Activated effector memory CD4-positive, alpha-beta T cell treated with Interleukin-2 at 50 U/mL for 16 hours (primary cell): Measurements from ENCODE around the gene IL26.
A peak's percentile ranks its signal among the peaks of the same experiment; 100 is the strongest.
"Not testable (repeated sequence)": the region's sequence is repeated elsewhere in the genome, so short reads cannot be mapped to it uniquely, and the experiment has no call there.

Experiments used
- DNase-seq: peaks from one replicate; pipeline ENCODE4 v3.0.0-alpha.2; 2020

The IL26 gene

DNA sequence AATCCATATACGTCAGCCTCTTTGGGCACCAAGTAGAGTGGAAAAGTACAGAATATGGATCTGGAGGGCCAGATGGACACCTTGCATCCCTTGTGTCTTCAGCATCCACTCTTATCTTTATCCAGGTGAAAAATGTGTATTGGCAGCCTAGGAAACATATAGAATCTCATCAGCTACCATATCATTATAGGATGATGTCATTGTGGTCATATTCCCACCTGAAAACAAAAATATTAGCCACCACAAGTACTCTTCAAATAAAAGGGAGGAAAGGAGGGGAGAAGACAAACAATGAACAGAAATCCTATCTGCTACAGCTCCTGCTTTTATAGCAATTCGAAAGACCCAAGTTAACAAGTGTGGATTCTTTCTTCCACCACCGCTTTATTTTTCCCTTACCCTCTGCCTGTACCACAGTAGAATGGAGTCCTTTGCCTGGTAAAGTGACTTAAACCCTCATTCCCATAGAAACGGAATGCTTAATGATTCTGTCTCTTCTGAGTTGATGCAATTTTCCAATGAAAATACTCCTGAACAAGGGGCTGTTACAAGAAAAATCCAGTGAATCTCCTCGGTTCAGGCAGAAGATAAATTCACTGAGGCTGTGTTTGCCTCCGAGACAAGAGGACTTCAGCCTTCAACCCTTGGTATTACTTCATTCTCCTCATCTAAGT lies 13.8 kb upstream of the IL26 start:
- DNase-seq: no peak

DNA sequence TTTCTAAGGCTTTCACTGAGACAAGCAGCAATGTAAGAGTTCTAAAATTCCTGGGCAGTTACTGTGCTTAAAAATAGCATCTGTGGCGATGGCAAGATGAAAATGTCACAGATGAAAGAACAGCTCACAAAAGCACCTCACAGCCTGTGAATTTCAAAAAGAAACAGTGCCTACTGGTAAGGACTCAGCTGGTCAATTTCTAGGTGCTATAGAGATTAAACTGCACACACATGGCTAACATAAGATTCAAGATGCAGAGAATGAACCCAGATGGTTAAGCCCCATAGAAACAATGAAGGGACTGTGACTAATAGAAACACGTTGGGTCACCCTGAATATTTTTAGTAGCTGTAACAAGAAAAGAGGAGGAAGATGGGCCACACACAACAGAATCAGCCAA lies 12.0 kb upstream of the IL26 start:
- no peak for DNase-seq

DNA sequence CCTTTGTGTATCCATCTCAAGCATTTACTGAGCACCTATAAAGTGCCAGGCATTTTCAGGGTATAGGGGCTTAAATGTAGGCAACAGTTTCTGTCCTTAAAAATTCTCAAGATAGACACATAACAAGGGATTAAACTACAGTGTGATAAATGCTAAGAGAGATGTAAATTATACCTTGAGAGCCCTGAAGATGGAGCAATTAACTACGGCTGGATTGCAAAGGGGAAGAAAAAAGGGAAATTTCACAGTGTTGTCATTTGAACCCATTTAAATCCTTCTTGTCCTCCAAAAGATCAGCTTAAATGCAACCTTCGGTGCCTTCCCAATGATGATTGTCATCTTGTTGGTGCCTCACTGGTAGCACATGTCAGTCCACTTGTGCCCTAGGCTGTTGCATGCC lies 11.5 kb upstream of the IL26 start:
- no peak for DNase-seq

DNA sequence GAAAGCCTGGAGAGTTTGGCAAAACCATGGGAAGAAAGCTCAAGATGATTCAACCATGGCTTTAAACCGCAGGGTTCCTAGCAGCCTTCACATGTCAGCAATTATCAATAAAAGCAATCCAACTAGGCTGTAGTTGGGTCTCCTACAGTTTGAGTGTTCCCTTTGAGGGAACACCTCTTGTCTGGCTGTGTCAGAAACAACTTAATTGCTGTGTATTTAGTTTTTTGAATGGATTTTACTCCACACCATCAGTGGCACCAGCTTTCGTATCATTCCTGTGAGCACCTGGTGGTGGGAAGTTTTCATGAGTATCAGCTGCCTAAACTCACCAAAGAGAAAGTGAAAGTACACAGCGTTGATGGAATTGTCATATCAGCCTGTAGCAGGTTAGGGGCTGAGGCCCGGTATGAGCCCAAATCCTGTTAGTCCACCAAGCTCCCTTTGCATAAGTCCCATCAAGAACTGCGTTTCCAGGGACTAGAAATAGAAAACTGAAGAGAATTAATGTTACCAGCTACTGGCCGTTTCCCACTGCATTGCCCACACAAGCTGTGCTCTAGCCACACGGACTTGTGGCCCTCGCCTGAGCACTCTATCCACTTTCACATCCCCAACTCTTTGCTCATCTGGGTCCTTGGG lies 10.9 kb upstream of the IL26 start:
- peak; percentile 16 for DNase-seq

DNA sequence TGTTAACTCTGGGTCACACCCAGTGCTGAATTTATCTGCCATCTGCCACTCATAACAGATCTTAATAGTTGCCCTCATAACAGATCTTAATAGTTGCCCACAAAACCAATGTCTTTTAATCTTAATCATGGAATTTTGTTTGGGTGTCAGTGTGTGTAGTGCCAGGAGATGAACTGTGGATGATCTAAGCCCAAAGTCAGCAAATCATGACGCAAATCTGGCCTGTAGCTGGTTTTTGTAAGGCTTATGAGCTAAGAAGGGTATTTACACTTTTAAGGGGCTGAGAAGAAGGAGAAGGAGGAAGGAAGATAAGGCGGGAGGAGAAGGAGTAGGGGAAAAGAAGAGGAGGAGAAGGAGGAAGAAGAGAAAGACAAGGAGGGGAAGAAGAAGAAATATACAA lies 10.0 kb upstream of the IL26 start:
- no peak for DNase-seq

DNA sequence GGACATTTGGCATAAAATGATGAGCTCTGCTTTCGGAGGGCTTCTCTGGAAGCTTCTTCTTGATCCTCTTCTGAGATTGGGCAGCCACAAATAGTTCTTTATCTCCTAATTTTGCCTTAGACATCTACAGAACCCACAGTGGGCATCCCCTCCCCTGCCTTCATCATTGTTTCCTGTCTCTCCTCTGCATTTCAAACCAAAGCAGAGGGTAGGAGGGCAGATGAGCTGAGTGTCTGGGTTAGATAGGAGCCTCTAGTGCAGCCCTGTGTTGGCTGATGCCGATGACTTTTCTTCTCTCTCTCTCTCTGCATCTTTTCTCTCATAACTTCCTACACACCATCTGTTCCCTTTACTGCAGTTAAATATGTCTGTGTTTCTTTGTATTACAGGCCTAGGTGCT lies 8.5 kb upstream of the IL26 start:
- no peak for DNase-seq

DNA sequence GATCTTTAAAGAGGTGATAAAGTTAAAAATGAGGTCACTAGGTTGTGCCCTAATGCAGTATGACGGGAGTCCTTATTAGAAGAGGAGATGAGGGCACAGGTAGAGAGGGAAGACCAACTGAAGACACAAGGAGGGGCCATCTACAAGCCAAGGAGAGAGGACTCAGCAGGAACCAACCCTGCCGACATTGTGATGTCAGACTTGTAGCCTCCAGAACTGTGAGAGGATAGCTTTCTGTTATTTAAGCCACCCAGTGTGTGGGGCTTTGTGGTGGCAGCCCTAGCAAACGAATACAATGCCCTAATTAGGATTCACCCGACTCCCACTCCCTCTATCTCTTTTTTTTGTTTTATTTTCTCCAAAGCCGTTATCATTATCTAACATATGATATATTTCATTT lies 7.9 kb upstream of the IL26 start:
- no peak for DNase-seq

DNA sequence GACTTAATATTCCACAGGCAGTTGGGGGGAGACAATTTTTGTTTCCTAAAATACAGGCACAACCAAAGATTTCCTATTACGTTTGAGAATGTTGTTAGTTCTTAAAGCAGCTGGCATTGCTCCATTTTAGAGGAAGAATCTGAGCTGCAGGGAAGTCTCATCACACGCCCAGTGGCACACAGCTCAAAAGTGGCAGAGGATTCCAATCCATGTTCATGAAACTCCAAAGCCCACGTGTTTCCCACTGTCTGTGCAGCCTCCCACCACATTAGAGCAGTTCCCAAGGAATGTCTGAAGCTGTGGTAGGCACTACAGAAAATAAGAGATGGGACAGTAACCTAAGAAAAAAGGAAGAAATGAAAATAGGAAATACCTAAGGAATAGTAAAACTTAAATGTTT lies 6.1 kb upstream of the IL26 start:
- no peak for DNase-seq

DNA sequence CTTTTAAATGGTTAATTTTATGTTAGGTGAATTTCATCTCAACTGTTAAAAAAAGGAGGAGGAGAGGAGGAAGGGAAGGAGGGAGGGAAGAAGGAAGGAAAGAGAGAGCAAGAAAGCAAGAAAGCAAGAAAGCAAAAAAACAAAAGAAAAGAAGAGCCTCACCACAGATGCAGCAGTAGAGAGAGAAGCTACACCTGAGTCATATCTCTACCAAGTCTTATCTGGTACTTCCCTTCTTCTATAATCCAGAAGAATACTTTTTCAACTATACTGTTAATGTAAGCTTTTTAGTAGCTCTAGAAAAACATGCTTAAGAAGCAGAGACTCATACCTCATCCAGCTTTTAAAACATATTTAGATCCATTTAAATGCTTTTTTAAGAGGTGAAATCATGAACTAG lies 5.6 kb upstream of the IL26 start:
- no peak for DNase-seq

DNA sequence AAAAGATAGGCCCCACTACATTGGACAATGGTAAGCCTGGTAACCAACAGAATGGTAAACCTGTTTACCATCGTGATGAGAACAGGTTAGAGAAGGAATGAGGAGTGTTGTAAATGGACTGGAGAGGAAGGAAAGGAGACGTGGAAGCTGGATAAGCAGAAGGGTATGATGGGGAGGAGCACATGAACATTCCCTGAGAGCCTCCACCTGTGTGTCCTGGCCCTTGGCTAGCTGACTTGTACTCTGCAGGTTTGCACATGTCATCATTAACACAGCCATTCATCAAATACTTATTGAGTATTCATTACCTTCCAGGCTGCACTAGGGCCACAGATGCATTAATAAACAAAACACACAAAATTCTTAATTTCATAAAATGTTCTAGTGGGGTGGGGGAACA lies 4.3 kb upstream of the IL26 start:
- no peak for DNase-seq

DNA sequence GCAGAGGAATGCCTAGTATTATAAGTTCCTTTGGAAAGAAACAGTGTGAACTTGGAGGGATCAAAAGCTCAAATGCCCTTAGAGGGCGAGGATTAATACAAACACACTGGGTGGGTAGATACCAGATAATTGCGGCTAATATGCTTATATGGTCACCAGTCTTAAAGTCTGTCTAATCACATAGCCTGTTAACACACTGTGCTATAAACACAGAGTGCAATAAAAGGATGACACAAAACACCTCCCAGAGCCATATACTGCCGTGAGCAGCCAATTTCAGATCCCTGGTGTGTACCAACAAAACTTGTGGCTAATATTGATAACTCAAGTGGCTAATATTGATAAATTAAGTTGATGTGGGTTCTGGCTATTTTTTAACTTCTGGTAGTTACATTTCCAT lies 1.7 kb upstream of the IL26 start:
- DNase-seq: no peak

DNA sequence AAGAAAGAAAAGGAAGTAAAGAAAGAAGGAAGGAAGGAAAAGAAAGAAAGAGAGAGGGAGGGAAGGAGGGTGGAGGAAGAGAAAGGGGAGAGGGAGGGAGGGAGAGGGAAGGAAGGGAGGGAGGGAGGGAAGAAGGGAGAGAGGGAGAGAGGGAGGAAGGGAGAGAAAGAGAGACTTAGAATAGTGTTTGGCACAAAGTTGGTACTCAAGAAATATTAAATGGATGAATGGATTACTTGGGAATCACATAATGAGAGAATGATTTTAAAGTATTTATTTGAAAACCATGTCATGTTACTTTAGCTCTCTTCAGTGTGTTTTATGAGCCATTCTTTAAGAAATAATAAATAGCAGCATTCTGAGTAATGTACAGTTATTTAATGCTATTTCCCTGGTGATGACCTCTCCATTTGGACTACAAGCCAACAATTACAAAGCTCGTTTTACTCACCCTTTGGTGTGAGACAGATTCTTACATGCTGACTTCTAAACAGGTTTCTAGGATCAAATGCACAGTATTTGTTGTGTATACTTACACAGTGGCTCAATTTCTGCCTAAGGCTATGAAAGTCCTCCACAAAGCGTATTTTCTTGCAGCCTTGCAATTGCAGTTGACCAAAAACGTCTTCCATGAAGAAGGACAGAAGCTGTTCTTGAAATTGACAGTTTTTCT lies 861 bp downstream of the IL26 start:
- DNase-seq: no peak

DNA sequence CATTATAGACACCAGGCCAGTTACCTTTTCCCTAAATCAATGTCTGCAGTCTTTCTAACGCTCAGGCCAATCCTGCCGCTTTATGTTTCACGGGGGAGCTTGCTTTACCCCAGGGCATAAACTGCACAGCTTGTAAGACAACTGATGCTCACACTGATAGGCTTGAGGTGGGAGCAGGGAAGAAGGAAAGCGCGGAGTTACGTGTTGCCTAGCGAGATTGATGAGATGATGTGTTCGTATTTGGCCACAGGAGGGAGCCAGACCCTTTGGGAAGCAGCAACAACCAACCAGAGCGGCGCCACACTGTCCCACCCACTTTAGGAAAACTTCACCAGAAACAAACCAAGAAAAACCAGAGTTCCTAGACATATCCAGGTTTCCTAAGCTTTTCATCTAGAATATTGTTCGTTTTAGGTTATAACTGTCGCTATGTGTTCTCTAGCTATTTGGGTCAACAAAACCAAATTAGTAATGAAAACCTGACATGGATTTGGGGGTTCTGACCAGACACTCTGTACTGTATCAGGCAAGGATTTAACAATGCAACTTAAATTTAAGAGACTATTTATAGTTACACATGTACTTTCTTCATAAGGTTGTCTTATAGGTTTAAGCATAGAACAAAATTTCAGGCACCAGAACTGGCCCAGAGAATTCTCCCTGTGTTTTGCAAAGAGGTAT lies 2.4 kb downstream of the IL26 start:
- DNase-seq: peak; percentile 50

DNA sequence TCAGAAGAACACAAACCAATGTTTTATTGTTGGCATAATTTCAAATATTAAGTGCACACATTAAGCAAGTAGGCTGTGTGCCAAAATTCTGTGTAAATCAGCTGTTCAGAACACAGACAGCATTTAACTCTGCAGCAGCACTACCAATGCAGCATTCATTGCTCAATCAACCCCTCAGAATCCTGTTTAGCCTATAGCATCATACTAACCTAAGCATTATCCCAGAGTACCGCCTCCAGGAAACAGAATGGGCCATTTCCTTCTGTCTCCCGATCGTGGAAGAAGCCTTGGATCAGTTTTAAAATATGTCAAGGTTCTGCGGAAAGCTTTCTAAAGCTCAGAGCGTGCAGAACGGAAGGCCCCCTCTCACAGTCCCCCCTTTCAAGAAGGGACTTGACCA lies 3.3 kb downstream of the IL26 start:
- DNase-seq: no peak

DNA sequence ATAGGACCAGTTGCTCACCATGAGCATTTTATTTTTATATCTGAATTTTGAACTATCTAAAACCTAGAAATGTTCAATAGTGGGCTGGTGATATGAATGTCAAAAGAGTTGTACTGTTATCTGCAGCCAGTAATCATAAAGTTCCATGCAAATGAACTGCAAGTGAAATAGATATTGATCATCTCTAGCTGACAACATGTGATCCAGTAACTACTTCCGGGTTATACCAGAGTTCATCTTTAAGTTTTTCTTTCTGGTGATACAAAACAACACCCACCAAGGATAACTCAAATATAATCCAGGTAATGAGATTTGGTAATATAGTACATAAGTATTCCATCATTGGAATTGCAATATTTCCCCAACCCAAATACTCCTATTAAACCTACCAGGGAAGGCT lies 4.1 kb downstream of the IL26 start:
- DNase-seq: no peak

DNA sequence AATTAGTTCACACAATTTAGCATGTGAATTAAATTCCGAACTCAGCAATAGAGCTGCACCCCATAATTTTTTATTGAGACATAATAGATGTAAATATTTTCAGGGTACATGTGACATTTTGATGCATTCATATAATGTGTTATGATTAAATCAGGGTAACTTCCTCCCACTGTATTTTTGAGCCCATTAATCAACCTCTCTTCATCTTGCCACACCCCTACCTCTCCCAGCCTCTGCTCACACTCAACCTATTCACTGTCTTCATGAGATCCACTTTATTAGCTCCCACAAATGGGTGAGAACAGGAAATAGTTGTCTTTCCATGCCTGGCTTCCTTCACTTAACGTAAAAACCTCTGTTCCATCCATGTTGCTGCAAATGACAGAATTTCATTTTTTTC lies 14.7 kb downstream of the IL26 start:
- no peak for DNase-seq

DNA sequence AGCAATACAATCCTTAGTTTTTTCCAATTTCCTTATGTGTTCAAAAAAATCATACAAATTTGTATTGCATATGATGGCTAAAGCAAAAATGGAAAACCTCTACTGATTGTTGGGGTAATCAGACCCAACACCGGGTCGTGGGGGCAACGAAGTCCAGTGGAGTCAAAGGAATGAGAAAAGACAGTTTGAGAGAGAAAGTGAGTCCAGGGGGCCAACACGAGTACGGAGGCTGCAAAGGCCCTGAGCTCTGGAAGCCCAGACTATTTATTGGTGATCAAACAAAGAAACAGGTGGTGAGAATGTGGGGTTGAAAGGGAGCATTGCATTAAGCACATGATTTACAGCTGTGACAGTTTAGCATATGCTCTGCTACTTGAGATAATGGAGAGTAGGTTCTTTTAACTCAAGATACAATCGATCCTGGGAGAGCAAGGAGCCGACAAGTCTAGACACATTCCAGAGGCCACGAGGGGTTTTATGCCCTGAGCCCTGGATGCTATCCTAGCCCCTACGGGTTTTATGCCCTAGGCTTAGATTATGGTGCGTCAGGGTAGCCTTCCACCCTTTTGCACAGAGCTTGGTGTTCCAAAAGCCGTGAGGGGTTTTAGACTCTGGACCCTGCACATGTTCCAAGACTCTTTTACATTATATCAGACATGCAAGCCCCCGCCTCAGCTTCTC lies 16.4 kb downstream of the IL26 start:
- DNase-seq: not testable (repeated sequence)

DNA sequence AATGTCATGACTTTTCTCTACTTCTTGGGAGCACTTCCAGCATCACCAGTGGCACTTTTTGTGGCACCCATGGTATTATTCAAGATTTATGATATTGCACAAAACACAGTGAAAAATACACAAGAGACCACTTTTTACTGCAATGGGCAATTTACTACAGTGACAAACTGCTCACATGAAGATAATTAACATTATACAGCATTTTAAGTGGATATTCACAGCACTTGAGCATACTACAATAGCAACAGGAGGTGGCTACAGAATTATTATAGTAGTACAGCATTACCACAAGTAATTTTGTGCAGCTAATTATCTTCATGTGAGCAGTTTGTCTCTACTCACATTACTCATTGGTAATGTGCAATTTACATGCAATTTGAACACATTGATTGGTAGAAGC lies 18.3 kb downstream of the IL26 start:
- DNase-seq: no peak

DNA sequence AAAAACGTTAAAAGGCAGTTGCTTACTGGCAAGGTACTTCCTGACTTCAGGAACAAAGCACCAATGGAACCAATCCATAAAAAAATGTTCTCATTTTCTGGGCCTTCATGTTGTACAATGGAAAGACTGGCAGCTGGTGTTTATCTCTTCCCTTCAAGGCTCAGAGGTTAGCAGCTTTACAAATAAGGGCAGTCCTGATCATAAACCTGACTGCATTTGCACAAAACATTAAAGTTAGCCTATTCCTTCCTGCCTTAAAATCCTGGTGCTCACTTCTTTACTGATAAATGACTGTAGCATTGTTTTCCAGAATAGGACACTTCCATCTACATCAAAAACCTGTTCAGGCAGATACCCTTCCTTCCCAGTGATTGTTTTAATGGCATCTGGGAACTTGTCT lies 19.2 kb downstream of the IL26 start:
- no peak for DNase-seq

DNA sequence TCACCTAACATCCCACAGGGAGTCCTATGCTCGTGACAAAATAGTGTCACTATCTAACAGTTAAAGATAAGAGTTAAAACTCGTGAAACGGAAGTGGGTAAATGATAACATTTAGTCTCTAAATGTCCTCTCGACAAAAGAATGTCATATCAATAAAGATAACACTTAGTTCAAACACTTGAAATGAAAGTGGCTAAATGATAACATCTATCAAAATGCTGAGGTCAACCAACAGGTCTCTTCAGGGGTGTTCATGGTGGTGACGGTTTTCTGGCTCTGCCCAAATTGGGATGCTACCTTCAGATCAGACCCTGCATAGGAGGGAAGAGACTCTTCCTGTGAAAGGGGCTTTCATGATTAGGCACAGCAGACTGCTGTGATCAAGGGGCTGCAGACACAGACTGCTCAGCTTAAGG lies 22.1 kb downstream of the IL26 start:
- DNase-seq: no peak

DNA sequence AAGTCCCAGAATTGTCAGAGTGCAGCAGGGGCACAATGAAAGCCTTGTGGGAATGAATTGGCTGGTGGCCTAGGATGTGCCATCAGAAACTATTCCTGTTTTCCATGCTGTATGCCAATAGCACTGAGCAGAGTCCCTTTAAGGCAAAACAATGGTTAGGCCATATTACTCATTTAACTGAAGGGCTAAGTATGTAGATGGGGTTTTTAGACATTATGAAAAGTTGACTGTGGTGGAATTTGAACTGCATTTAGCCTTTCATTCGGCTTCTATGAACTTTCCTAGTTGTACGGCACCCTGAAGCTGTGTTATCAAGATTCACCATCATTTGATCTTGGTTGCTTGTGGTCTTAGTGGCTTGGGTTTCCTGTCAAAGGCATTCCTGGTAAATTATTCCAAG lies 24.8 kb downstream of the IL26 start:
- DNase-seq: no peak

DNA sequence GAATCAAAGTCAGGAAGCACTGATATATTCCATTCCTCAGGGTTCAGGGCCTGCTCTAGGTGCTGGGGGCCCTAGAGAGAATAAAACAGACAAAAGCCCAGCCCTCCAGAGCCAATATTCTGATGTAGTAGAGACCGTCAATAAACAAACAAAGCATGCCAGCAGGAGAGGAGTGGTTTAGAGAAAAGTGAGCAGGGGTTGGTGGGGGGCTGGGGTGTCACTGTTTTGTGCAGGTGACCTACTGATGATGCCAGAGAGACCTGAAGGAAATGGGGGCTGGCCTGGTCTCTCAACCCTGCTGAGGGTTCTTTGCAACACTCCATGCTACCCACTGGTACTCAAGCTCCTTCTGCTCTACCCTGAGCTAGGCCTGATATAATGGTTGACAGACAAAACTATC lies 26.5 kb downstream of the IL26 start:
- DNase-seq: no peak

DNA sequence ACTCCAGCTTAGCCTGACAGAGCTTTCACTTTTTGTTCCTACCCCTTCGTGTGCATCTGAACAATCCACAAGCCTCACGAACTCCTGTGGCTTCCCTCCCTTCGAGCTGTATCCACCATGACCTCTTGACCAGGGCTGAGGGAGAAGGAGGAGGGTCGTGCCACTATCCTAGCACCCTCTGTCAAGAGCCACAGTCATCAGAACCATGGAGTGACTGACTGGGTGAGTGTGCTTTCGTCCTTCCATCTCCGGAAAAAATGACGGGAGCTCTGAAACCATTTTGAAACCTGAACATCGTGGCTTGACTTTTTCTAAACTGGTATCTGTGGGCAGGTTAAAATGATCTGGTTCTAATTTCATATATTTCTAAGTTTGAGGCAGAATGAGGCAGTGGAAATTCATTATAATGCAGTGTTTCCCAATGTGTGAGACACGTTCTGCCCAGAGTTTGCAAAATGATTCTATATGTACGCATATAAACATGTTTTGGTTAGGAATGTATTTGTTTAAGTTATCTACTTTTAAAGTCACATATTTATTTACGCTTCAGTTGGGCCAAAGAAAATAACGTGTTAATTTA lies 27.0 kb downstream of the IL26 start:
- no peak for DNase-seq
